Activated B cell treated with CpG ODN at 0.5 μM for 24 hours (primary cell): ENCODE data around the gene UBE2G2. TPM values are rescaled to one million over a fixed set of nuclear protein-coding genes. Genes with fewer than 3 reads are reported as not detected.

ENCODE experiments used
- ATAC-seq: fragments of 200-7000 bp; cut with Tn5 transposase; one replicate; pipeline ENCODE4 v1.10.0; 2021; ENCODE audit warnings: low read depth, mild to moderate bottlenecking, moderate library complexity
- CTCF ChIA-PET: fragments of 350-600 bp; sonication (Branson Sonifier 250); formaldehyde crosslinking; loops from one replicate; lab custom pipeline; 2021; ENCODE audit warnings: antibody characterized with exemption; lab: Charles Lee
- POLR2A ChIA-PET: fragments of 350-600 bp; sonication (Branson Sonifier 250); formaldehyde crosslinking; loops from one replicate; lab custom pipeline; 2021; ENCODE audit warnings: antibody characterized with exemption; lab: Charles Lee
- DNase-seq: peaks from one replicate; pipeline ENCODE4 v3.0.0; 2022
- H3K27ac Mint-ChIP-seq: one replicate; pipeline ENCODE4 v1.8.0; 2020; ENCODE audit warnings: mixed read lengths
- H3K27me3 Mint-ChIP-seq: one replicate; pipeline ENCODE4 v1.8.0; 2021; ENCODE audit warnings: mixed read lengths
- H3K36me3 Mint-ChIP-seq: one replicate; pipeline ENCODE4 v1.8.0; 2021; ENCODE audit warnings: low read depth, mixed read lengths
- H3K4me1 Mint-ChIP-seq: one replicate; pipeline ENCODE4 v1.8.0; 2021; ENCODE audit warnings: mixed read lengths
- H3K4me3 Mint-ChIP-seq: one replicate; pipeline ENCODE4 v1.8.0; 2020; ENCODE audit warnings: mild to moderate bottlenecking, mixed read lengths
- H3K9me3 Mint-ChIP-seq: one replicate; pipeline ENCODE4 v1.8.0; 2020; ENCODE audit warnings: mixed read lengths
- CTCF ChIP-seq: fragments of 200-600 bp; IDR thresholded peaks from one replicate; pipeline ENCODE4 v1.8.0; 2022; ENCODE audit warnings: antibody characterized with exemption, mild to moderate bottlenecking
- intact Hi-C: fragments of 100-400 bp; cut with micrococcal nuclease; formaldehyde crosslinking; loops from one replicate; pipeline ENCODE4 v1.15.1; 2024
- total RNA-seq: library from RNA; stranded (reverse); gene quantifications from 2 replicates; pipeline ENCODE4 v1.2.3, GENCODE V29; 2022

The UBE2G2 gene
- total RNA-seq, 1 donor from 2014 or later = 108 TPM

GRCh38 chr21:44751799-44752636, 49.6 kb downstream of the UBE2G2 start:
- ChIA-PET POLR2A (no interaction called here), CTCF (interaction anchor here (0.6 kb wide), 1 partner anchor 377 kb away, joined by 4 read pairs; no protein-coding TSS in a partner anchor)
- H3K4me1 Mint-ChIP-seq = no peaks in the 10 kb centered on the region
- no peak overlapping the region for H3K4me3 Mint-ChIP-seq
- DNase-seq (no peak), ATAC-seq (no peak)
- no peaks in the 10 kb centered on the region for H3K36me3 Mint-ChIP-seq
- TF ChIP-seq CTCF = no peak
- intact Hi-C loops = no loop called here
- no peaks in the 10 kb centered on the region for H3K9me3 Mint-ChIP-seq
- H3K27ac Mint-ChIP-seq = no peak overlapping the region
- H3K27me3 Mint-ChIP-seq = peaks cover 15% of the 10 kb centered on the region

- no peak overlapping the region for H3K4me3 Mint-ChIP-seq
- POLR2A ChIA-PET = no interaction called here
- no peaks in the 10 kb centered on the region for H3K36me3 Mint-ChIP-seq
- H3K27ac Mint-ChIP-seq = no peak overlapping the region
- ATAC-seq (no peak), DNase-seq (no peak)
- TF ChIP-seq CTCF = no peak
- H3K27me3 Mint-ChIP-seq = peaks cover 15% of the 10 kb centered on the region
- H3K4me1 Mint-ChIP-seq = no peaks in the 10 kb centered on the region
- CTCF ChIA-PET = no interaction called here
- intact Hi-C loops = no loop called here
- no peaks in the 10 kb centered on the region for H3K9me3 Mint-ChIP-seq
Observed at GRCh38 chr21:44751186-44751798, 50.3 kb downstream of the UBE2G2 start.

GRCh38 chr21:44750675-44751025, 51.0 kb downstream of the UBE2G2 start:
- H3K4me3 Mint-ChIP-seq = no peak overlapping the region
- H3K27me3 Mint-ChIP-seq = peaks cover 15% of the 10 kb centered on the region
- ChIA-PET CTCF (no interaction called here), POLR2A (no interaction called here)
- DNase-seq (no peak), ATAC-seq (no peak)
- no peaks in the 10 kb centered on the region for H3K4me1 Mint-ChIP-seq
- H3K36me3 Mint-ChIP-seq = no peaks in the 10 kb centered on the region
- H3K27ac Mint-ChIP-seq = no peak overlapping the region
- intact Hi-C loops = no loop called here
- H3K9me3 Mint-ChIP-seq = no peaks in the 10 kb centered on the region
- no peak for TF ChIP-seq CTCF

- POLR2A ChIA-PET = no interaction called here
- no peaks in the 10 kb centered on the region for H3K4me1 Mint-ChIP-seq
- ATAC-seq (no peak), DNase-seq (no peak)
- CTCF ChIA-PET = no interaction called here
- H3K27me3 Mint-ChIP-seq = peaks cover 15% of the 10 kb centered on the region
- no peaks in the 10 kb centered on the region for H3K9me3 Mint-ChIP-seq
- intact Hi-C loops = no loop called here
- no peak overlapping the region for H3K27ac Mint-ChIP-seq
- no peaks in the 10 kb centered on the region for H3K36me3 Mint-ChIP-seq
- no peak overlapping the region for H3K4me3 Mint-ChIP-seq
- no peak for TF ChIP-seq CTCF
Observed at GRCh38 chr21:44749759-44750674, 51.6 kb downstream of the UBE2G2 start.
